HG03565 (cell line): ENCODE measurements around the gene ADRB2.

Experiments used
- ATAC-seq: cut with Tn5 transposase; IDR thresholded peaks from one replicate; pipeline ENCODE4 v1.9.1; 2021; ENCODE audit warnings: mild to moderate bottlenecking, moderate library complexity; ENCODE audit not compliant: unreplicated experiment

Gene ADRB2

DNA sequence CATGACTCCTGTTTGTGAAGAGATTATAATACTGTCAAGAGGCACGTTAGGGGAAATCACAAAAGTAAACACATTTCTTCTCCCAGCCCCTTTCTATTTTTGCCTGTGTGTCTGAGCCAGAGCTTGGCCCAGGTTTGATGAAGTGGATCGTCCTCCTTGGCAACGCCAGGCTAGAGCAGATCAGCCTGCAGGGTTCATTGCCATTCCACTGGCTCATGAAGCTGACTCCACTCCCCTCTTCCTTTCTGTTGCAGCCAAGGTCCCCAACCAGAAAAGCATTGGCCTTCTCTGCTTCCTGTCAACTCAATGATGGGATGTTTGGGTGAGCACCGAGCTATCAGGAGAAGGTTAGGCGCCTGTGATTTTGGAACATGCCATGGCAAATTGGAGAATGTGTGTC is 3.3 kb downstream of the ADRB2 start:
- no peak for ATAC-seq

DNA sequence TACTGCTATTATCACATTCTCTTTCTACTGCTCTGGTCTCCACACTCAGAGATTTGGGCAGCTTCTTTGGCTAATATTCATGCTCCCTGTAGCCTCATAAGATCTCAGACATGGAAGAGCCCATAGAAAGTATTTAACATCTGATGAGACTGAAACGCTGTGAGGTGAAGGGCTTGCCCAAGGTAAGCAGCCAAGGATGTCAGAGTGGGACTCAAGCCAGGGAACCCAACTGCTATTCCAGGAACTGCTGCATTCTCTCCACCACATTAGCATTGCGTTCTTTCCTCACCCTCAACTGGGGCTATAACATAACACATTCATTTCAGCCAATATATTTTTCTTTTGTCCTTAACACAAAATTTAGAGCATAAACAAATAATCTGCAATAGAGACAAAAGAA is 3.8 kb downstream of the ADRB2 start:
- ATAC-seq = no peak

DNA sequence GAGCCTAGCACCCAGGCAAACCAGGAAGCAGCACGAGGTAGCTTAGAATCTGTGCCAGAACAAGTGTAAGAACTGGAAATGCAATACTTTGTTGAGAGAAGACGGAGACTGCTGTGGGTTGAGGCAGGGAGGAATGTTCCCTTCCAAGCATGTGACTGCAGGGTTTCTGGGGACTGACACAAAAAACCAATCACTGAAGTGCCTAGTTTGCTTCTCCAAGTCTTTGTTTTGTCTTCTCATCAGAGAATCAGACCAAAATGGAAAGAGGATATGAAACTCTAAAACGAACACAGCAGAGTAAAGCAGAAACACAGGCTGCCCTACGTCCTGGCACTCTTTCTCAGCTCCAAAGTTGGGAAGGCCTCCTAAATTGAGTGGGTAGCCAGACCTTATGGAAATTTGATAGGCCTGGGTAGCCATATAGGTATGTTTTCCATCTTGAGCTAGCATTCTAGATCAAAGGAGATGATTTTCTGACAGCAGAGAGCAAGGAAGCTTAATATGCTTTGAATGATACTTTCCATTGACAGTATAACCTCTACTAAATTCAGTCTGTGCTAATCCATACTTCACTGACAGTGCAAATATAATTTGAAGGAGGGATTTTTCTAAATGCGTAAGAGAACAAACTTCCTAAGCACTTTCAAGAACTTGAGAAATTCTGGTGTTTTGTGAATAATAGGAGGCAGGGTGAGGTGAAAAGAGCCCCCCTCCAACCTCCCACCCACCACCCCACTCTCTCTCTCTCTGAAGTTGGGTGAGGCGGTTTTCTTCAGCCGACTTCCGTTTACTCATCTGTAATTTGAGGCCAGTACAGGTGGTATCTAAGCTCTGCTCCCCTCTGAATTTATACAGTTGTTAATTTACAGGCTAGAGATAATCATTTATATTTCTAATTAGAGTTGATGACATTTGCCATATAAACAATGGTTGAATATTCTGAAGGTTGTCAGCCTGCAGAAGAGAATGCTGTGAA is 5.5 kb downstream of the ADRB2 start:
- ATAC-seq = peak; percentile 84

DNA sequence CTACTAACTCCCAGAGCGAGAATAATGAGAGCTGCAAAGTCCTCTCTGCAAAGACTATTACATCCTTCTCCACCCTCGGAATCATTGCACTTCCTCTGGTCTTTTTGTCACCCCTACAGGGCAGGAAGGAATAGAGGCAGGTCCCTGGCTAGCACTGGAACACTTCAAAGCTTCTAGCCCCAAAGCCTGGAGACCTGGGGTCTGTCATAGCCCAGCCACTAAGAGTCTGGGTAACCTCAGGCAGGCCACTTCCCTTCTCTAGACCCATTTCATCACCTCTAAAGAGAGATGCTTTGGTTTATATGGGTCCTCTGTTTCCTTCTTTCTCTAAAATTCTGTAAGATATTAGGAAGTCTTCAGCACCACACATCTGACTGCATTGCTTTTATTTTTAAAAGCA is 6.7 kb downstream of the ADRB2 start:
- ATAC-seq = no peak

DNA sequence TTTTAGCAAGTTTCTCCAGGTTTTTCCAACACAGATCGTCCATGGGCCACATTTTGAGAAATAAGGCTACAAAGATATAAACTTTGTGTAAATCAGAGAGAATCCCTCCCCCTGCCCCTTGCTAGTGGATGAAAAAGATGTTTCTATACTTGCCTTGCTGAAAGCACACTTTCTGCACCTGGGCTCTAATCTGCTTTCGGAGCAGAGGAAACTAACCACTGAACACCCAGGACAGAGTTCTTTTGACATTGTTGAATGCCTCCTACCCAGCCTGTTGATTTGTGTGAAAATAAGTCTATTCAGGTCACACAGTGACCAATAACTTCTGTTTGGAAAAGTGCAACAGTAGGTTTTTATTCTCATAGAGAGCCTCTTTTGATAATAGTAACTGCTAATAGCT is 7.5 kb downstream of the ADRB2 start:
- no peak for ATAC-seq

DNA sequence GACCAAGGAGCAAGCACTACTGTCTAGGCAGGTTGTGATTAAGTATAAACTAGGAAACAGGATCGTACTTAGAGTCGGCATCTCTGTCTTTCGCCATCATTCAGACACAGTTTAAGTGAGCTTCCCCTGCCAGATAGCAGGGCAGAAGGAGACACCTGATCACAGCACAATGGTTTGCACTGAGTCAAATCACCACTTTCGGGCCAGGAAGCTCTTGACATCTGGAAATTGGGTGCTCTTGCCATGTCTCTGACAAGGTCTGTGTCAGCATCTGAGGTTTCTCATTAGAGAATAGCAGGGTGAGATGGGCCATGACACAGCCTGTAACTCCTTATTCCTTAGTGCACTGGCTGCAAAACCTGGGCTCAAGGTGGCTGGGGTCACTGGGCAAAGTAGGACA is 8.3 kb downstream of the ADRB2 start:
- ATAC-seq = peak; percentile 47

DNA sequence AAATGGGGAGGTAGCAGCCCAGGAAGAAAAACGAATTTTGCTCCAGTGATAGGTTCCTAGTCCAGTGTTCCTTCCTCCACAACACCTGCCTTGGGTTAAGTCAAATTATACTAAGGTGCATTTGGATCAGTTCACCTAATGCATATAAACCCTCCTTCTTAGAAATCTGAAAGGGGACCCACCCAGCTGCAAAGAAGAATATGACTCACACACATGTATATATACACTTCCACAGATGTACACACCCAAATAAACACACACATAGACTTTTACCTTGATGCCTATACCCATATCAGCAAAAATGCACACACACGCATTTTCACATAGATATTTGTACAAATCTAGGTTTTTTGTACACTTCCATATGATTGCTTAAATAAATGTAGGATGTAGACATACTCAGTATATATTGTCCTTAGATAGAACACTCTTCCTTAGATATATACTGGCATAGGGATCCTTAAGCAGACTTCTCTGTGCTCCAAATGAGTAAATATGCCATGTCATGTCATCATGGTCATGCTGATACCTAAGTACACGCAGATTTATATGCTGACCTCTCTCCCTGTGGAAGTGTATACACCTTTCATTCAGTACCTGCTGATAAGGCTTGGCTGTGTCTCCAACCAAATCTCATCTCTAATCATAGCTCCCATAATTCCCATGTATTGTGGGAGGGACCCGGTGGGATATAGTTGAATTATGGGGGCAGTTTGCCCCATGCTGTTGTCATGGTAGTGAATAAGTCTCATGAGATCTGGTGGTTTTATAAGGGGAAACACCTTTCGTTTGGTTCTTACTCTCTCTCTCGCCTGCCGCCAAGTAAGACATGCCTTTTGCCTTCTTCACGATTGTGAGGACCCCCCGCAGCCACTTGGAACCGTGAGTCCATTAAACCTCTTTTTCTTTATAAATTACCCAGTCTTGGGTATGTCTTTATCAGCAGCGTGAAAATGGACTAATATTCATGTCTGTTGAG is 10.2 kb downstream of the ADRB2 start:
- ATAC-seq = no peak

DNA sequence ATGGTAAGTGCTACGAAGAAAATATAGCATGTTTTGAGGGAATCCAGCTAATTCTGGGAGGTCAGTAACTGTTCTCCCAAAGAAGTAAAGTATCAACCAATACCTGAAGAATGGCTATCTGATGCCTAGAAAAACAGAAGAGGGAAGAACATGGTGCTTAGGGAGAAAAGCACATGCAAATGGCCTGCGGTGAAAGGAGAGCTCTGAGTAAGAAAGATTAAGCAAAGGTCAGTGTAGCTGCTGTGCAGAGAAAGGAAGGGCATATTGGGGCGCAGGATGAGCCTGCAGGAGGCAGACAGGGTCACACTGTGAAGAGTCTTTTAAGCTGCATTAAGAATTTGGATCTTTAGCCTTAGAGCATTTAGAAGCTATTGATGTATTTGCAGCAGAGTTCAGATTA is 11.0 kb downstream of the ADRB2 start:
- no peak for ATAC-seq

DNA sequence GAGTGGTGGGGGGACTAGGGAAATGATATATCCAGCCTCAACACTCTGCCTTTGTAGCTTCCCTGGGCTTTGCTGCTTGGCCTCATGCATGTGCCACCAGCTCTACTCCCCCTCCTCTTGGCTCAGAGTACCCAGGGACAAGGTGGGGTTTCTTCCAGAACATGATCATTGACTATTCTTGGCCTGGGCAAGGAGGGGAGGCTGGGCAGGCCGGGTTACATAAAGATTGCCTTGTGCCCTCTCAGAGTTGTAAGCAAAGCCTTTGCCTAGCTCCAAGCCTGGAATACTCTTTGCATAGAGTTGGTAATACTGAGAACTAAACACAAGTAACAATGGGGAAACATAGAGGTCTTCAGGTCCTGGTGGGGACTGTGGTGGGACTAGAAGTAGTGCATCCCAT is 11.9 kb downstream of the ADRB2 start:
- ATAC-seq = no peak

DNA sequence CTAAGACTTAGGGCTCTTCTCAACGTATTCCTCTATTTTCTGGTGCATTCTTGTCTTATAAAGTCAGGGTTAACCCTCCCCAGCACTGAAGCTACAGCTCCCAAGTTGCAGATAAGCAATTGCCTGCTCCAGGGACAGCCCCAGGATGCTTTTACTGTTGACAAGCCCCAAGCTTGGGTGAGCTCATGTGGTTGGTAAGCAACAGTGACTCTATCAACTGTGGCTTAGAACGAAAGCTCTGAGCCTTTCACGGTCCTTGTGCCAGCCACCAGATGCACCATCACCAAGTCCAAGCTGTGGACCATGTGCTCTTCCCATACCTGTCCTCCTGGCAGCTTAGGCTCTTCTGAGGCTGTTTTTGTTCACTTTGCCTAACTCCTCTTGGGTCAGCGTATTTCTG is 13.5 kb downstream of the ADRB2 start:
- ATAC-seq = peak; percentile 68

DNA sequence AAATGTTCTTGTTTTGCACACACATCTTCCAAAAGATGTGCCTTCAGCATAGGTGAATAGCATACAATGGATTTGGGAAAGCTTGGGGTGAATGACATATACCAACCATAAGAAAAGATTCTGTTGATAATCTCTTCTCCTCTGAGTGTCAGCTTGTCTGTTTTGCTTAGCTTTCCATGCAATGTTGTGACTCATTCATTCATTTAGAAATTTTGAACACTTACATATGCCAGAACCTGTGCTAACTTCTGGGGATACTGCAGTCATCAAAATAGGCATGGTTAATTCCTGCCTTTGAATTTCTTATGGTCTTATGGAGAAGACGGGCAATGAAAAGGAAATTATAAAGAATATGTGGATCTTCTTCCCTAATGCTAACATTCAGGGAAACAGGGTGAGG is 14.1 kb downstream of the ADRB2 start:
- no peak for ATAC-seq

DNA sequence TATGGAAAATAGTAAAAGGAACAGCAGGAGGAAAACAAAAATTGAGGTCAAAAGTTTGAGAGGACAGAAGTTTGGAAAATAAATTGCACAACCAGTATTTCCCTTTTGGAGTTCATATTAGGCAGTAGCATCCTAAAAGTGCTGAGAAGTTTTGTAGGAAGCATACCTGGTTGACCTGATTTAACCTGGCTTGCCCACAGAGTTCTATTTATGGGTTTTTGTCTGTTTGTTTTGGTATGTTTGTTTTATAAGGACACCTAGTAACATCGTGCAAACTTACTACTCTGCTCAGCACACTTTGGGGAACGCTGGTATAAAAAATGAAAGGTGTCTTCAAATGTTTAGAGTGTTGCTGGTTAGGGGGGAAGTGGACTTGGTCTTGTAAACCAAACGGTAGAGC is 15.1 kb downstream of the ADRB2 start:
- no peak for ATAC-seq

DNA sequence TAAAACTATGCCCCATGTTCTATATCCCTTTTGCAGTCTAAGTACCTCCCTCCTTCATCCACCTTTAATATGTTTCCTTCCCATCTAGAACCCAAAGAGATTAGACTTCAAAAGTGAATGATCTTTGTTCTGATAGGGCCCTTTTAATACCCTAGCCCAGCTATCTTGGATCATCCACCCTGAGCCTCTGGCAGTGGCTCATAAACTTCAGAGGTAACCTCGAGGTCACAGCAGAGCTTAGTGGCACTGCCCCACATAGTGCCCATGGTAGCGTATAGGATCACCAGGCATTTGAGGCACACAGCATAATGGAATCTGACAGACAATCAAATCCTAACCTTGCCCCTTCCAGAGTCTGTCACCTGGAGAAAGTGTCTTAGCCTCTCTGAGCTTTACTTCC is 15.8 kb downstream of the ADRB2 start:
- ATAC-seq = no peak

DNA sequence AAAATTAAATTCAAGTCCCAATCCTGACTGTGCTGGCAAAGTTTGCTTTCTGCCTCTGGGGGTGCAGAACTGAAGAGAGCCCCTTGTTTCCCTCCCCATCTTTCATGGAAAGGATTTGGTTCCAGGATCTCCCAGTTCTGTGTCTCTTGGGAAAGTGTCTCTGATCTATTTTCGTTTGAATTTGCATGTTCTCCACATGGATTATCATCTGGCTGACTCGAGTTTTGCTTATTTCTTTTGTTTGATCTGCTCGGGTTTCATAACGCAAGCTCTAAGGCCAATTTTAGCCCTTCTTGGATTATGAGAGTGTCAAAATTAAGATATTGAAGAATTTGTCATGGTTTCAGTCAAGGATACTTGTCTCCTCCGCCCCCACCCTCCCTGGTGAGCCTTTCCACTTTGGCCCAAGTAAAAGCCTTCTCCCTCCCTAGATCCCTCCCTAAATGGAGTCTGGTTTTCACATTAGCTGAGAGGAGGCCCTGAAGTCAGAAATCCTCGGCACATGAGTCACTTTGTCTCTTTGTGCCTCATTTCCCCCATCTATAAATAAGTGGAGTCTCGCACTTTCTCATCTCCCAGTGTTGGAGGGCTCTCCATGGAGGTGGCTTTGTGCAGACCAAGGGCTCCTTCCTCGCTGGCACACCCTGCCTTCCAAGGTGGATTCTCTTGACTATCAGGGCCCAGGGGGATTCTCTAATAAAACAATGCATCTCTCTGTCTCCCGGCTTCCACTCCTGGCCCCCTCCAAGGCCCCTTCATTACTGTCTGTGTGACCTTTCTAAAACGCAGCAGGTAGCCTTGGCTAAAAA is 17.3 kb downstream of the ADRB2 start:
- no peak for ATAC-seq

DNA sequence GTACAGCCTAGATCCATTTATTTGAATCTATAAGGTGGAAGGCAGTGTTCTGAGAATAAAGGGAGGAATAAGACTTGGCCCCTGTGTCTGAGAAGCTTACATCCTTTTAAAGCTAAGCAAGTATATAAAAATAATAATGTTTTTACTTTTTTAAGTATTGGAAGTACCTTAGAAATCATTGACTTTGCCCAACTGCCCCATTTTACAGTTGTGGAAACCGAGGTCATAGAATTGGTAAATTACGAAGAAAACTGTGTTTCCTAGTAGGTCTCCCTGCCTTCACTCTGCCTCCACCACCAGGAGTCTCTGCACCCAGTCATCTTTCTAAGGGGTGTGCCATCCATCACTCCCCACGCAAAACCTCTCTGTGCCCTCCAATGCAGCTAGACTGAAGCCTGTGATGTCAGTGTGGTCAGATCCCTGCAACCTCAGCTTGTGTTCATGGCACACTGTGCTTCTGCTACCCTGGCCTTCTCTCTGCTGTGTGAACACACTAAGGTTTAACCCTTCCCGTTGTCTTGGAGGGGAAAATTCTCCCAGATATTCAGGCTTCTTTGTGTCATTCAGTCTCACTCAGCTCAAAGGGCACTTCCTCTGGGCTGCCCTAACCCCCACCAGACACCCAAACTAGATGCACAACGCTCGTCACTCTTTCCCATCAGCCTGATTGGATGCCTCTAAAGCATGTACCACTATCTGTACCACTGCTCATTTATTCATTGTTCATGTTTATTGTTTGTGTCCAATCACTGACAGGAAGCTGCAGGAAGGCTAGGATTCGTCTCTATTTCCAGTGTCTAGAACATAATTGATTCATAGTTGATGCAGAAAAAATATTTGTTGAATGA is 18.2 kb downstream of the ADRB2 start:
- no peak for ATAC-seq

DNA sequence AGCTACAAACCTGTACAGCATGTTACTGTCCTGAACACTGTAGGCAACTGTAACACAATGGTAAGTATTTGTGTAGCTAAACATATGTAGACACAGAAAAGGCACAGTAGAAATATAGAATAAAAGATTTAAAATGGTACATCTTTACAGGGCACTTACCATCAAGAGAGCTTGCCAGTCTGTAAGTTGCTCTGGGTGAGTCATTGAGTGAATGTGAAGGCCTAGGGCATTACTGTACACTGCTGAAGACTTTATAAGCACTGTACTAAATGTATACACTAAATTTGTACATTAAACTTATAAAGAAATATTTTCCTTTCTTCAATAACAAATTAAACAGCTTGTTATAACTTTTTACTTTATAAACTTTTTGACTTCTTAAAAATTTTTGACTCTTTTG is 20.5 kb downstream of the ADRB2 start:
- no peak for ATAC-seq

DNA sequence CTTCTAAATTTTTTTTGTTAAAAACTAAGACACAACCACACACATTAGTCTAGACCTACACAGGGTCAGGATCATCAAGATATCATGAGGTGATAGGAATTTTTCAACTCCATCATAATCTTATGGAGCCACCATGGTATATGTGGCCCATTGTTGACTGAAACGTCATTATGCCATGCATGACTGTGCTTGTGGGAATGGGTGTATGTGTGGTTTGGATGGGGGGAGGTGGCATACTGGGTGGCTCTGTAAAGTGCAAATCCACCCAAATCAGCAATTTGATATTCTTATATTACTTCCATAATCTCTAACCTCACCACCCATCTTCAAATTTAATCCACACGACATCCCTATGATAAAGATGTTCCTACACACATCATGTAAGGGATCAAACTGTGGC is 21.0 kb downstream of the ADRB2 start:
- ATAC-seq = no peak

DNA sequence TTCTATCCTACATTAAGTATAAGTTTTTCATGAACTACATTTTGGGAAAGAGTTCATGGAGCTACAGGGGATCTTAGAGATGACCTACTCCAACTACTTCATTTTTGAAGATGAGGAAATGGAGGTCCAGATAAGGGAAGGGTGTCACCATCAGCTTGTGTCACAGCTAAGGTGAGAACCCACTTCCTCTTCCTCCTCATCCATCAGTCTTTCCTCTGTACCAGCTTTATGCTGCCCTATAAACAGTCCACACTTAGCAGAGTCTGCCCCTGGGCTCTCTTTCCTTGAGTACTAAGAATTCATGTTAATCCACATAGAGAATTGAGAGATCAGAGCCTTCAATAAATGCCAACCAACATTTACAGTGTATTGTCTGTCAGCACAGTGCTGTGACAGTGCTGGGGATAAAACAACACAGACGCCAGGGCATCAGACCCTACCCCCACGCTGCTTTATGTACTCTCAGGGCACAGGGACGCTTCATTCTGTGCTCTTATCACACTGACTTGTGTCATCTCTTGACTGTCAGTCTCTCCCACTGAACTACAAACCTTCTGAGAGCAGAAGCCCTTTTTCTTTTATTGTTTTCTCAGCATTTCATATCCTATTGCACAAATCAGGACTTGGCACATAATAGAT is 22.1 kb downstream of the ADRB2 start:
- ATAC-seq = no peak

DNA sequence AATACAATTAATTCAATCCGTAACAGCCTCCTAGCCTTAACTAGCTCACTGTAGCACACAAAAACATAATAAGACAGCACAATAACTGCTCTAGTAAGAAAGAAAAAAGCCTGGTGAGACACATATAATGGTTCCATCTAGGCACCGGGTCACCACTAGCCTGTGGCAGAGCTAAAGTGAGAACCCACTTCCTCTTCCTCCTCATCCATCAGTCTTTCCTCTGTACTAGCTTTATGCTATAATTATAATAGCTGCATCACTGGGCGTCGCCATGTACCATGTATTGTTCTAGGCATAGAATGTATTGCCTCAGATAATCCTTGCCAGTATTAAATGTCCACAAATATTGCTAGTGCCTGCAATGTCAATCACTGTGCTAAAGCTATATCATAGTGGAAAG is 23.1 kb downstream of the ADRB2 start:
- no peak for ATAC-seq

DNA sequence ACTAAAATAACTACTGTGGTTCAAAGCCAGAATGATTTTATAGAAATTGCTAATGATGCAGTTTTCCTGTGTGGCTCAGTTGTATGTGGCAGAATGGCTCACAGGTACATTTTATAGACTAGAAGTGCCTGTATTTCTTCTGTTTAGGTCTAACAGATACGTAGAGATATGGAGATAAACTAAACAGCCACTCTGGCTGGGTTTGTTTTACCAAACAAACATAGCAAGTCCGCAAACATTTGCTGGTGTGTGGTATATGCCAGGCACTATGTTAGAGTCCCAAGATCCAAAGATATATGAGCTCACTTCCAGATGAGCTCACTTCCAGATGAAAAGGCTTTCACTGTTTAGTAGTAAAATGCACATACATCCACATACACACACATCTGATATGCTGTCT is 24.4 kb downstream of the ADRB2 start:
- ATAC-seq = no peak
